Measurements from ENCODE around the gene CYBC1.
A peak's percentile ranks its signal among the peaks of the same experiment; 100 is the strongest.
"Not testable (repeated sequence)": the region's sequence is repeated elsewhere in the genome, so short reads cannot be mapped to it uniquely, and the experiment has no call there.

CYBC1 gene

GRCh38 chr17:82457929-82458178 lies 7.3 kb upstream of the CYBC1 start:
- Histone ChIP-seq H3K4me2 (ENCODE audit: insufficient read depth, low read length) (peak overlapping the region; percentile 71), H4K20me1 (ENCODE audit: insufficient read depth, low read length) (peaks cover 22% of the 10 kb centered on the region), H3K36me3 (ENCODE audit: insufficient read depth, low read length) (peaks cover 35% of the 10 kb centered on the region), H3K9me3 (ENCODE audit: insufficient read depth, low read length, severe bottlenecking) (peaks cover 2% of the 10 kb centered on the region), H3K4me3 (ENCODE audit: low read depth in 1 of 2, low read length in 2 of 2) (peak overlapping the region; percentile 34 to 100; a peak in 3 of 4 replicates), H3K79me2 (ENCODE audit: insufficient read depth, low read length) (peaks cover 48% of the 10 kb centered on the region), H3K27ac (ENCODE audit: low read length) (peak overlapping the region; percentile 89), H2AFZ (ENCODE audit: low read depth, low read length) (peak overlapping the region; percentile 69), H3K4me1 (ENCODE audit: insufficient read depth, low read length) (peaks cover 36% of the 10 kb centered on the region), H3K9ac (ENCODE audit: low read depth, low read length) (peak overlapping the region; percentile 89), H3K27me3 (ENCODE audit: insufficient read depth, low read length, poor library complexity) (no peaks in the 10 kb centered on the region)
- DNase-seq = no peak
- TF ChIP-seq CTCF (IDR thresholded peaks at IDR 0.05; ENCODE audit: borderline replicate concordance, extremely low read depth, low read length, poor library complexity, severe bottlenecking) (no peak), EZH2 (IDR thresholded peaks at IDR 0.05; ENCODE audit: borderline replicate concordance, low read depth, low read length, severe bottlenecking) (no peak)
- no peak for ATAC-seq (ENCODE audit: insufficient read depth, low read depth)

- peak overlapping the region; percentile 34 to 100; a peak in 3 of 4 replicates for H3K4me3 ChIP-seq (ENCODE audit: low read depth in 1 of 2, low read length in 2 of 2)
- H3K4me1 ChIP-seq (ENCODE audit: insufficient read depth, low read length) = peaks cover 36% of the 10 kb centered on the region
- H4K20me1 ChIP-seq (ENCODE audit: insufficient read depth, low read length) = peaks cover 17% of the 10 kb centered on the region
- H3K27me3 ChIP-seq (ENCODE audit: insufficient read depth, low read length, poor library complexity) = no peaks in the 10 kb centered on the region
- no peak for TF ChIP-seq EZH2 (IDR thresholded peaks at IDR 0.05; ENCODE audit: borderline replicate concordance, low read depth, low read length, severe bottlenecking)
- TF ChIP-seq CTCF (IDR thresholded peaks at IDR 0.05; ENCODE audit: borderline replicate concordance, extremely low read depth, low read length, poor library complexity, severe bottlenecking) = no peak
- peak overlapping the region; percentile 69 for H2AFZ ChIP-seq (ENCODE audit: low read depth, low read length)
- H3K9ac ChIP-seq (ENCODE audit: low read depth, low read length) = peak overlapping the region; percentile 89
- peaks cover 2% of the 10 kb centered on the region for H3K9me3 ChIP-seq (ENCODE audit: insufficient read depth, low read length, severe bottlenecking)
- peak overlapping the region; percentile 71 for H3K4me2 ChIP-seq (ENCODE audit: insufficient read depth, low read length)
- peak overlapping the region; percentile 89 for H3K27ac ChIP-seq (ENCODE audit: low read length)
- peaks cover 29% of the 10 kb centered on the region for H3K36me3 ChIP-seq (ENCODE audit: insufficient read depth, low read length)
- peaks cover 43% of the 10 kb centered on the region for H3K79me2 ChIP-seq (ENCODE audit: insufficient read depth, low read length)
- ATAC-seq (ENCODE audit: insufficient read depth, low read depth) (no peak), DNase-seq (no peak)
Observed at GRCh38 chr17:82457073-82457928, 6.7 kb upstream of the CYBC1 start.

- not testable (repeated sequence) for ATAC-seq (ENCODE audit: insufficient read depth, low read depth)
Observed at GRCh38 chr17:82453706-82454105, 3.2 kb upstream of the CYBC1 start.

GRCh38 chr17:82453151-82453550 lies 2.6 kb upstream of the CYBC1 start:
- not testable (repeated sequence) for H3K4me2 ChIP-seq (ENCODE audit: insufficient read depth, low read length); H3K27ac ChIP-seq (ENCODE audit: low read length); ATAC-seq (ENCODE audit: insufficient read depth, low read depth); H4K20me1 ChIP-seq (ENCODE audit: insufficient read depth, low read length); H3K27me3 ChIP-seq (ENCODE audit: insufficient read depth, low read length, poor library complexity); H3K36me3 ChIP-seq (ENCODE audit: insufficient read depth, low read length); DNase-seq; H3K9me3 ChIP-seq (ENCODE audit: insufficient read depth, low read length, severe bottlenecking); H2AFZ ChIP-seq (ENCODE audit: low read depth, low read length); H3K4me3 ChIP-seq (ENCODE audit: low read depth in 1 of 2, low read length in 2 of 2); H3K9ac ChIP-seq (ENCODE audit: low read depth, low read length)
- Histone ChIP-seq H3K4me1 (ENCODE audit: insufficient read depth, low read length) (peaks cover 39% of the 10 kb centered on the region), H3K79me2 (ENCODE audit: insufficient read depth, low read length) (peaks cover 35% of the 10 kb centered on the region)

More at GRCh38 chr17:82453706-82454105, 3.2 kb upstream of the CYBC1 start:
- not testable (repeated sequence) for H4K20me1 ChIP-seq (ENCODE audit: insufficient read depth, low read length); H3K27me3 ChIP-seq (ENCODE audit: insufficient read depth, low read length, poor library complexity); H3K4me3 ChIP-seq (ENCODE audit: low read depth in 1 of 2, low read length in 2 of 2); H3K27ac ChIP-seq (ENCODE audit: low read length); H2AFZ ChIP-seq (ENCODE audit: low read depth, low read length); H3K4me2 ChIP-seq (ENCODE audit: insufficient read depth, low read length); H3K36me3 ChIP-seq (ENCODE audit: insufficient read depth, low read length); H3K9me3 ChIP-seq (ENCODE audit: insufficient read depth, low read length, severe bottlenecking); H3K9ac ChIP-seq (ENCODE audit: low read depth, low read length)
- peaks cover 38% of the 10 kb centered on the region for H3K4me1 ChIP-seq (ENCODE audit: insufficient read depth, low read length)
- peak; percentile 61 for DNase-seq
- H3K79me2 ChIP-seq (ENCODE audit: insufficient read depth, low read length) = peaks cover 35% of the 10 kb centered on the region
